Nephron progenitor cell (in vitro differentiated cells): ENCODE measurements around the gene CCBE1.

Source experiments
- DNase-seq: peaks from one replicate; pipeline ENCODE4 v3.0.0; 2021
- H3K27ac Mint-ChIP-seq: 2 replicates; pipeline ENCODE4 v1.8.0; 2021; ENCODE audit warnings: mild to moderate bottlenecking, moderate library complexity, mixed read lengths
- H3K27me3 Mint-ChIP-seq: 2 replicates; pipeline ENCODE4 v1.8.0; 2021; ENCODE audit warnings: mild to moderate bottlenecking, low read depth, mixed read lengths; ENCODE audit not compliant: poor library complexity
- H3K36me3 Mint-ChIP-seq: 2 replicates; pipeline ENCODE4 v1.8.0; 2021; ENCODE audit warnings: low read depth, mixed read lengths
- H3K4me1 Mint-ChIP-seq: 2 replicates; pipeline ENCODE4 v1.8.0; 2021; ENCODE audit warnings: mixed read lengths
- H3K4me3 Mint-ChIP-seq: 2 replicates; pipeline ENCODE4 v1.8.0; 2021; ENCODE audit warnings: mild to moderate bottlenecking, moderate library complexity, mixed read lengths
- H3K9me3 Mint-ChIP-seq: 2 replicates; pipeline ENCODE4 v1.8.0; 2021; ENCODE audit warnings: mild to moderate bottlenecking, moderate library complexity, mixed read lengths
- CTCF ChIP-seq: fragments of 200-600 bp; sonication (generic); IDR thresholded peaks from 2 replicates; pipeline ENCODE4 v1.5.0; 2021; ENCODE audit warnings: antibody characterized with exemption

Gene CCBE1

DNA sequence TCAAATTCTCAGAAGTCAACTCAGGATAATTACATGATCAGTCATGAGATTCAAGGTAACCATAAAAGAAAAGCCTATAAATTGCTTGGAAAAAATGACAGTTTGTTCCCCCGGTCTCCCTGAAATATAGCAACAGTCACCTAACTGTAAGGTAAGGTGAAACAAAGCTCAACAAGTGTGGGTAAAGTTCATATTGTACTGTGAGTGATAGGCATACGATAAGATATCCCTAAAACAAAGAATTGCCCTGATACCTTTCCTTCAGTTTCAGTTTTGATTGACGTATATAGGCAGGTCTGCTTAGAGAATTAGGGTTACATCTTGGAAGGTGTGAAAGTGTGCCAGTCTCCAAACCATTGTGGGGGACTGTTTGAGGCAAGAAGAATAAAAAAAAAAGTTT lies 4.0 kb upstream of the CCBE1 start:
- no peak overlapping the region for H3K27ac Mint-ChIP-seq
- no peak for TF ChIP-seq CTCF
- H3K9me3 Mint-ChIP-seq = no peaks in the 10 kb centered on the region
- no peak for DNase-seq
- H3K4me1 Mint-ChIP-seq = peaks cover 47% of the 10 kb centered on the region
- peaks cover 22% of the 10 kb centered on the region for H3K27me3 Mint-ChIP-seq
- H3K4me3 Mint-ChIP-seq = no peak overlapping the region
- no peaks in the 10 kb centered on the region for H3K36me3 Mint-ChIP-seq

DNA sequence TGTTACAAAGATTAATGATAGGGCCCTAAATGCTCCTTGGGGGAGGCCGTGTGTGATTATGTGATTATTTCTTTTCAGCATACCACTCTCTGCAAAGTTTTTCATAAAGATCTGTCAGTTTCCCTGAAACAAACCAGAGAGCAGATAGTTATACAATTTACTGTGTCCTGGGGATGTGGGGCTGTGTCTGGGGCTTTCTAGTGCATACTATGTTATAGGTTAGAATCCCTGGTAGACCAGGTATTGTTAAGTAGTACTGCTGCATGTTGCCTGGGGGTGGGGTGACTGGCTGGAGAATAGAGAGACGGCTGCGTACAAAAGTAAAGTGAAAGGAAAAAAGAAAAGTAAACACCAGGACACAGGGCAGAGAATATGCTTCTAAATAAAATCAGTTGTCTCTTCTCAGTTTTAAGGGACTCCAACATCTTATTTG lies 3.3 kb upstream of the CCBE1 start:
- Mint-ChIP-seq H3K27me3 (peaks cover 30% of the 10 kb centered on the region), H3K9me3 (no peaks in the 10 kb centered on the region), H3K4me3 (no peak overlapping the region), H3K36me3 (no peaks in the 10 kb centered on the region), H3K27ac (peak overlapping the region; percentile 22), H3K4me1 (peaks cover 46% of the 10 kb centered on the region)
- DNase-seq = no peak
- no peak for TF ChIP-seq CTCF

DNA sequence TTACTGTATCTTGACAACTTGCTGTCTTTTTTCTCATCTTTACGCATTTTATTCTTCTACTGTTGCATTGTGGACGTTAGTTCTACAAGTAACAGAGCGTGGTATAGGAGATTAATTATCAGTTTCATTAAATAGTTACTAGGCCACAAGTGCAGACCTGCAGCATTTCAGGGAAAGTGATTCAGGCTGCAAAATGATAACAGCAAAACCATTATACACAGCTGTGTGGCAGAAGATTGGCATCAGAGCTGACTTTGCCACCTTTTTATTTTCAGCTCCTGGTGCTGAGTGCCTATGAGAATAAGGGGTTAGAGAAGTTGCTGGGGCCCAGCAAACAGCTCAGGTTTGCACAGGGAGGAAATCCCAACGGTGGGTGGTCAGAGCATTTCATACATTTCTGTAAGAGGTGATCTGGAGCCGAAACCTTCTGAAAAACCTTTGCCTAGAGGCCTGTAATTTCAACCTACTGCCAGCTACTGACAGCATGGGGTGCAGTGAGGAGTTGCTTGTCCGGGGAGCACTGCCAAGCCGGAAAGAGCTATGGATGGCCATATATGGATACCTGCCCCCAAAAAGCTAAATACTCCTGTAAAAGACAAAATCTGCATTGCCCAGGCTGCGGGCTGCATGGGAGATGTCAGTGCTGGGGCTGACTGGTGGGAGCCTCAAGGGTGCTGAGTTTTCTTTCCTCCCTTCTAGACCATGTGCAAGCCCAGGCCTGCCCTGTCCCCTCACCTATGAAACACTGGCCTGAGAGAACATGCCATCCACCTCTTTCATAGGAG lies 2.7 kb upstream of the CCBE1 start:
- Mint-ChIP-seq H3K4me3 (no peak overlapping the region), H3K9me3 (no peaks in the 10 kb centered on the region), H3K27me3 (peaks cover 36% of the 10 kb centered on the region), H3K4me1 (peaks cover 46% of the 10 kb centered on the region), H3K36me3 (no peaks in the 10 kb centered on the region), H3K27ac (no peak overlapping the region)
- TF ChIP-seq CTCF = no peak
- no peak for DNase-seq

GRCh38 chr18:59699061-59699460 lies 1.8 kb upstream of the CCBE1 start:
- Mint-ChIP-seq H3K36me3 (no peaks in the 10 kb centered on the region), H3K9me3 (no peaks in the 10 kb centered on the region), H3K4me3 (peak overlapping the region; percentile 5), H3K4me1 (peaks cover 47% of the 10 kb centered on the region), H3K27me3 (peaks cover 44% of the 10 kb centered on the region), H3K27ac (no peak overlapping the region)
- TF ChIP-seq CTCF = no peak
- DNase-seq = no peak

DNA sequence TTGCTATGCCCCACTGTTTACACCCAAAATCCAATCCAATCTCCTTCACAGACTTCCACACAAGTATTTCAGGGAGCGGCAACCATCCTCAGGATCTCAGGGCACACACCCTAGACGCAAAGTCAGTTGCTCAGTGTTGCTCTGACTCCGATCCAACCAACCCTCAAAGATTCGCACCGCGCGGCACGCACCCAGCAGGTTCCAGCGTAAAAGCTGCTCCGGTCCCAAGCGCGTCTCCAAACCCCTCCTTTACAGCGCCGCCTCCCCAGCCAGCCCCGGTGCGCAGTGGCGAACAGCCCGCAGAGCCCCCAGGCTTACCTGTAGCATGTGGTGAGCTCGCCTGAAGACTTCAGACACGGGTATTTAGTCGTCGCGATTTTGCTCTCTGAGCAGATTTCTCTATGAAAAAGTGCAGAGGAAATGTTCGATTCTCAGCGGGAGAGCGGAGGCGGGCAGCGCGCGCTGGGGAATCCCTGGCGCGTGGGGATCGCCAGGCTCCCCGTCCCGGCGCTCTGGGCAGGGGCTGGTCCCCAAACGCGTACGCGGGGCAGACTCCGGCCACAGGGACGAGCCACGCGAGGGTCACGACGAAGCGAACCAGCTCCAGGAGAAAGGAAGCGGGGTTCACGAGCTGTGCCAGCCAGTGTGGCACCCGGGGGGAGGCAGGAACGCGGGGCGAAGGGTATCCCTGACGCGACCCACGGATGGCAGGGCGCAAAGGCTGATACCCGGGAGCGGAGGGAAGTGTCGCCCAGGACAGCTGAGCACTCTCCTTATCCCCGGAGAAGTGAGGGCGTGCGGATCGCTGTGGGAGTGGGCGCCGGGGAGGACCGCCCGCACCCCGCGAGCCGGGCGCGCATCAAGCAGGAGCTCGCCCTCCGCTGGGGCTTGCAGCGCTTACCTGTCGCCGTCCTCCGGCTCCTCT lies 650 bp downstream of the CCBE1 start:
- no peak for TF ChIP-seq CTCF
- Mint-ChIP-seq H3K4me1 (peaks cover 47% of the 10 kb centered on the region), H3K27ac (no peak overlapping the region), H3K9me3 (no peaks in the 10 kb centered on the region), H3K4me3 (peak overlapping the region; percentile 86), H3K27me3 (peaks cover 69% of the 10 kb centered on the region), H3K36me3 (no peaks in the 10 kb centered on the region)
- DNase-seq = peak; percentile 56
